Activated CD8-positive, alpha-beta memory T cell treated with anti-CD3 and anti-CD28 coated beads, Interleukin-2, amount 50 U/mL, for 48 hours (primary cell): ENCODE measurements around the gene FAM25A.

Experiments
- DNase-seq: peaks from one replicate; pipeline ENCODE4 v3.0.0-alpha.2; 2020

Gene FAM25A

GRCh38 chr10:87066865-87067264 lies 46.8 kb downstream of the FAM25A start:
- DNase-seq: no peak

GRCh38 chr10:87068281-87068680 lies 48.2 kb downstream of the FAM25A start:
- no peak for DNase-seq

- DNase-seq: no peak
These were observed 52.4 kb downstream of the FAM25A start for GRCh38 chr10:87072449-87072848.
